HS-5 (cell line): Measurements from ENCODE around the gene NPTX2.

Experiments used
- DNase-seq: peaks from one replicate; pipeline ENCODE4 v3.0.0-alpha.2; 2012; ENCODE audit warnings: low read depth

The NPTX2 gene

DNA sequence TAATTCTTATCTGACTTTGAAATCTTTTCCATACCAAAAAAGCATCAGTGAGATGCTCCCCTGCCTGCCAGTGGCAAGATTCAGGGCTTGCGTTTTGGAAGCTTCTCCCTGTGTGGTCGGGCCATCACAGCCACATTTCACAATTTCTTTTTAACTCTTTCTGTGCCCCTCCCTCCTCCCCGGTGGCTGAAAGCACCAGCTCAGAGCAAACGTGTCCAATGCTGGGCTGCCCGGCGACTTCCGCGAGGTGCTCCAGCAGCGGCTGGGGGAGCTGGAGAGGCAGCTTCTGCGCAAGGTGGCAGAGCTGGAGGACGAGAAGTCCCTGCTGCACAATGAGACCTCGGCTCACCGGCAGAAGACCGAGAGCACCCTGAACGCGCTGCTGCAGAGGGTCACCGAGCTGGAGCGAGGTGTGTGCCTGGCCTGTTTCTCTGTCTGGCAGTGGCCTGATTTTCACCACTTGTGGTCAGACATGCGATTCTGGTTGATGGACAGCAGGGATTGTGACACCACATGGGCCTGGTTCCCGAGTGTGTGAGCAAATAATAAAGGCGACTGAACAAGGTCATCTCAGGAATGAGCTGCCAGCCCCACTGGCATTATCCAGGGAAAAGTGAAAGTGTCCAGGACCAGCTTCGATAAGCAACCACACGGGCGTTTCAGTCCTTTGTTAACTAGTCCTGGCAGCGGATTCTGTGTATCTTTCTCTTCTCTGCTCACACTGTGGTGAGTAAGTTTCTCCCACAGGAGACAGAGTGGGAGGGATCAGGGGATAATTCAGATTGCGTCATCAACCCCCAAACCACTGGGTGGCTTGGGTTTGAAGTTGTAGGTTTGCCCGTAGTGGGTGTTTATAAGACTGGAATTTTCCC lies 2.6 kb downstream of the NPTX2 start:
- no peak for DNase-seq

DNA sequence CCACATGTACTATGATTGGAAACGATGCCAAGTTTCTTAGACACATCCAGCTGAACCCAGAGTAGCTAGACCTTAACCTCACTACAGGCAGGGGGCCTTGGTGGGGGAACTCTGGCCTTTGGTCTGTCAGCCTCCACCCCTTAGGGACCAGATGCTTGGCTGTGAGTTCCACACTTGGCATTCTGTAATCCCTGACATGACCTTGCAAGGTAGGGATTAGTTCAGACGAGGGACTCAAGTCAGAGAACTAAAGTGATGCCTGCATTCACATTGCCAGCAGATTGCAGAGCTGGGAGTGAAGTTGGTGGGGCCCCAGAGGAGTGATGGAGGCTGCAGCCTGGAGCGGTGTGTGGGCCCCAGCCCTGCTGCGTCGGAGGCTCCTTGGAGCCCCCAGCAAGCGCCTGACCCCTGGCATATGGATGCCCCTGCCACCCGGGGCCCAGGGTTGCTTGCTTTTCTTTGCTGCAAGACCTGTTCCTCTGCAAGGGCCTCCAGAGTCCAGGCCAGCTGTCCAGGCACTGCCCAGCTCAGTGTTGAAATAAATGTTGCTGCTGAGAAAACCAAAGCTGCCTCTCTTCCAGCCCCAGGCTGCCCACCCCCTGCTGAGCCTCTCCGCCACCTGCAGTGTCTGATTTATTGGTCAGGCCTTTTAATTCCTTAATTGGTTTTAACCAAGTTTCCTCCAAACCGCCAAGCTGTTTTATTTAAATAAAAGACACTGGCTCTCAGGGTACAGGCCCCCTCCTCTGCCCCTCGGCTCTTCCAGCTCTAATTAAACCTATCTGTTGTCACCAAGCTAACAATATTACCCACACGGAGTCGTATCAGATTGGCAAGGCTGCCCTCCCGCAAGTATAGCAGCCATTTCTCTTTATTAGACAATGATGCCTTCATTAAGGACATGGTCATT lies 4.7 kb downstream of the NPTX2 start:
- DNase-seq: no peak

DNA sequence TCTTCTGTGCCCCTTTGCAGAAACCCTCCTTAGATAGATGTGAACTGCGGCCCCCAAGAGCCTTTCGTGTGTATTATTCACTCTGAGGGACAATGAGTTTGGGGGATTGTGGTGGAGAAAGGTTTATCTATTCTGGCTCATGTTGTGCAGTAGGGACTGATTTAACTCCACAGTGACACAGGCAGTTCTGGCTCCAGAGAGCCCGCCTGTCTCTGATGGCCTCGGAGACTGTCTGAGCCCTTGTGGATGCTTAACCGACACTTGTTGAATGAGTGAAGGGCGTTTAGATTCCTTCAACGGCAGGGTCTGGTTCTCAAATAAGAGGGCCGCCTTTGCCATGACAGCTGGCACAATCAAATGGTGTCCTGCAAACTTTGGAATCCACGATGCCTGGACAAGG lies 5.8 kb downstream of the NPTX2 start:
- no peak for DNase-seq

DNA sequence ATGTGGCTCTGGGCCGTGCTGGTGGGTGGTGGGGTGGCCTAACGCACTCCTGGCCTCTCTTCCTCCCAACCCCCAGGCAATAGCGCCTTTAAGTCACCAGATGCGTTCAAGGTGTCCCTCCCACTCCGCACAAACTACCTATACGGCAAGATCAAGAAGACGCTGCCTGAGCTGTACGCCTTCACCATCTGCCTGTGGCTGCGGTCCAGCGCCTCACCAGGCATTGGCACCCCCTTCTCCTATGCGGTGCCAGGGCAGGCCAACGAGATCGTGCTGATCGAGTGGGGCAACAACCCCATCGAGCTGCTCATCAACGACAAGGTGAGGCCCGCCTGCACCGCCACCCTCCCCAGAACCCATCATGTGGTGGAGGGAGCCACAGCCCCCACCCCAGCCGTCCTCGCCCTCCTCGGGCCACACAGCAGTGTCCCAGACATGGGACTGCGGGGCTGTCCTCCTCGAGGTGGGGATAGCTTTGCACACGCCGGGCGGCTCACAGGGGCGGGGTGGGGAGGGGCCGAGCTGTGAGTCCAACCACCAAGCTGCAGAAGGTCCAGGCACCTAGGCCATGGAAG lies 7.8 kb downstream of the NPTX2 start:
- DNase-seq: no peak

DNA sequence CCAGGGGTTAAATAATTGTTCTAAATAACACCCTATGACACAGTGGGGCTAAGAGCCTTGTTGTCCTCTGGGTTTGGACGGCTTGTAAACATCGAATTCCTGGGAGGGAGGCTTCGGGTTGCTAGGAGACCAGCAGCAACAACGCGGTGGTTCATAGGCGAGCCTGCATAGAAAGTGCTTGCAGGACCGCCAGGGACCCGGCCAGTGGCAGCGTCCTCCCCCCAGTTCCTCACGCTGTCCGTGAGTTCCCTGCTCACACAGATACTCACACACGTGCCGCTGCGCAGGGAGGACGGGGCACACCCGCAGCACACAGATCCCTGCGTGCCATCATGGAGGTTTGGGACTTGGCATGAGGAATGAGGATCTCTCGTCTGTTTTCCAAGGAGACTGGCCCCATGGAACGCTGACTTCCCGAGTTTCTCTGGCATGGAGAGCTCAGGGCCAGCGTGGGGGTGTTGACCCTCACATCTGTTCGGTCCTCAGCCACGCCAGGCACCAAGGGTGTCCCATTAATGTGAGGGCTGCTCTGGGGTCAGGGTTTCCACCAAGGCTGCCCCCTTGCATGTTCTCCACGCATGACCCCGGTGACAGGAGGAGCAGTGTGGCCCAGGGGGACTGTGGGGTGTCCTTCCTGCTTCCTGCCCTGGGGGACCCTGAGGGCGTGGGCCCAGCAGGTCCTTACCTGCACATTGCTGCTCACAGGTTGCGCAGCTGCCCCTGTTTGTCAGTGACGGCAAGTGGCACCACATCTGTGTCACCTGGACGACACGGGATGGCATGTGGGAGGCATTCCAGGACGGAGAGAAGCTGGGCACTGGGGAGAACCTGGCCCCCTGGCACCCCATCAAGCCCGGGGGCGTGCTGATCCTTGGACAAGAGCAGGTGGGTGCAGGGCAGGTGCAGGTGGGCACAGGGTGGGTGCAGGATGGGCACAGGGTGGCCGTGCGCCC lies 9.7 kb downstream of the NPTX2 start:
- DNase-seq: no peak

DNA sequence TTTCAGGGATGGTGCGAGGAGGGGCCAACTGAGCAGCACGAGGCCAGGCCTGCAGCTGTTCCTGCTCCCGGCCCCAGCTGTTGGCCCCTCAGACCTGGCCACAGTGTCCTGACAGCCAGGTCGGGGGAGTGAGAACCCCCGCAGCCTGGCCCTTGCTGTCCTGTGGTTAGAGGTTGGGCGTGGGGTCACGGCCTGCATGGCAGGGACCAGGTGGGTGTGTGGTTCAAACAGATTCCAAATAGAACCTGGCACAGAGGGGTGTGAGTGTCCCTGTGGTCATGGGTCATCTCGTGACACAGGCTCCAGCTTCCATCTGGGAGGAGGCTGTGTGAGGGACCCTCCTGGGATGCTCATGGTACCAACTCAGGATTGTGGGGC lies 10.3 kb downstream of the NPTX2 start:
- no peak for DNase-seq

DNA sequence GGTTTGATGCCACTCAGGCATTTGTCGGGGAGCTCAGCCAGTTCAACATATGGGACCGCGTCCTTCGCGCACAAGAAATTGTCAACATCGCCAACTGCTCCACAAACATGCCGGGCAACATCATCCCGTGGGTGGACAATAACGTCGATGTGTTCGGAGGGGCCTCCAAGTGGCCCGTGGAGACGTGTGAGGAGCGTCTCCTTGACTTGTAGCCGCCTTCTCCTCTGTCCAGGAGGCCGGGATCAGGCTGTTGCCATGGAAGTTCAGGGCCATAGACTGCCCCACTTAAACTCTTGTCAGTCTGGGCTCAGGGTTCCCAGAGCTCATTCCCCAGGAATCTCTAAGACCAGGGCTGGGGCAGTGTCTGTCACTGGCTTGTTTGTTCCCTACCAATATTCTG lies 11.3 kb downstream of the NPTX2 start:
- DNase-seq: no peak

DNA sequence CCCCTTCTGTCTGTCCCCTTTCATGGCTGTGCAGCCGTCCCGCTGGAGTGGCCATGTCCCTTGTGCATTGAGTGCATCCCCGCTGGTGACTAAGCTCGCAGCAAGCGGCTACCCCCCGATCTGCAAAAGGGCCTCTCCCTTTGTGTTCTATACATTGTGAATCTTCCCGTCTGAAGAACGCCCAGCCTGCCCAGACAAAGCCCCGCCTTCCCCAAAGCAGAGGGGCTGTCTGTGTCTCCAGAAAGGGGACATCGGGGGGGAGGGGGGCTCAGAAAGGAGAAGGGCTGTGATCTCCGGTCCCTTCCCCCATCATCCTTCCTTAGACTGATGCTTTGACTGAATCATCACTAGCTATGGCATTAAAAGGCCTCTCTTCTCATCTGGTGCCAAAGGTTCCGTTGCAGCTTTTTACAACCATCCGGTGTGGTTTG lies 11.9 kb downstream of the NPTX2 start:
- DNase-seq: no peak

DNA sequence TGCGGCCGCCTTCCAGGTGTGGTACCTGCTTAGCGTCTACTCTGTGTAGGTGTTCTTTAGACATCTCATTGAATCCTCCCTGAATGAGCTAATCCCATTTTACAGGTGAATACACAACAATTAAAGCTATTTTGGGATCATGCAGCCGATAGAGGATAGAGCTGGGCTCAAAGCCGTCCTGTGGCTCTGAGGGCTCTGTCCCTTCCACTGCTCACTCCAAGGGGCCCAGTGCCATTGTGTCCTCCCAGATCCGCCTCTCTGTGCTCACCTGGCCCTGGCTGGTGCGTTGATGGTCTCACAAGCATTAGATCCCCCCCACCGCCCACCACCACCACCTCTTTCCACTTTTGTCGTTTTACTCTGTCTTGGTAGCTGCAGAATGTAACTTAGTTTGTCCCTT lies 13.1 kb downstream of the NPTX2 start:
- DNase-seq: no peak

DNA sequence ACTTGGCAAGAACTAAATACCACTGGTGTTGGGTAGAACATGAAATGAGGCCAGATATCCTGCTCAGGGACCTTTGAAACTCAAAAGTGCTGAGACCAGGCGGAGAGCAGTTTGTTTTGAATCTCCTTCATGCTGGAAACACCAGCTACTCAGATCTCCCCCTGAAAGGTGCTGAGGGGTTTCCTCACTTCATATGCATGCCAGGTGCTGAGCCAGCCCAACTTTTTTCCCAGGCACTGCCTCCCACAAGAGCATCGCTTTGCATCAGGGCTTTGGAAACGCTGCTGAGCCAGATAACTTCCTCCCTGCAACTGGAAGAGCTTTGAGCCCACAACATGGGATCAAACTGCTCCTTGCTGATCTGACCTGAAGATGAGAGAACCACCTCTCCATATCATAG lies 13.7 kb downstream of the NPTX2 start:
- DNase-seq: no peak

DNA sequence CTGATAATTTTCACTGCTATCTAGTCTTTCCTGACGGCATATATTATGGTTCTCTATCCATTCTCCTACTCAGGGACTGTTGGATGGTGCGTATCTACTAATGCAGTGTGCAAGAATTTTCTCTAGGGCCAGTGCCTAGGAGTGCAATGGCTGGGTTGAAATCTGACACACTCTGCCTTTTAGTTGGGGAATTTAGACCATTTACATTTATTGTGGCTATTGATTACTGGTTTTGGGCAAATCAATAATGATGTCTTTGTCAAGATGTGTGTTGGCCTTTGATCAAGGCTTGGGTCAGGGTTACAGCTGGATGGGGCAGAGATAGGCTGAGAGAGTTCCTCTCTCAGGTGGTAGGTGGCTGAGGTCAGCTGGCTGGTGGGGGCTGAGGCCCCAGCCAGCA lies 21.8 kb downstream of the NPTX2 start:
- no peak for DNase-seq

DNA sequence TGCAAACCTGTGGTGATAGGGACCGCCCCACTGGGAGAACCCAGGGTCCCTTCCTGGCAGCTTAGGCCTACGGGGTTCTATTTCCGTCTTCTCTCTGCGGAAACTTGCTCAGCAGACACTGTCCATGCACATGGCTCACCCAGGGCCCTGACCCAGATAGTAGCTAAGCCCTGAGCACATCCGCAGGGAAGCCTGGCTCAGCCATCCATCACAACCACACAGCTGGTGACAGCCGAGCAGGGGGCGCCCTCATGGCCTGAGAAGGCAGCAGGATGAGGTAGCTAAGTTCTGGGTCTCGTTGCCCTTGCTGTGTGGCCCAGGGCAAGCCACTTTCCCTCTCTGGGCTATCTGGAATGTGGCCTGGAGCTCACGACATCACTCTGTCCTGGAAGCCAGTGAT lies 23.3 kb downstream of the NPTX2 start:
- no peak for DNase-seq

DNA sequence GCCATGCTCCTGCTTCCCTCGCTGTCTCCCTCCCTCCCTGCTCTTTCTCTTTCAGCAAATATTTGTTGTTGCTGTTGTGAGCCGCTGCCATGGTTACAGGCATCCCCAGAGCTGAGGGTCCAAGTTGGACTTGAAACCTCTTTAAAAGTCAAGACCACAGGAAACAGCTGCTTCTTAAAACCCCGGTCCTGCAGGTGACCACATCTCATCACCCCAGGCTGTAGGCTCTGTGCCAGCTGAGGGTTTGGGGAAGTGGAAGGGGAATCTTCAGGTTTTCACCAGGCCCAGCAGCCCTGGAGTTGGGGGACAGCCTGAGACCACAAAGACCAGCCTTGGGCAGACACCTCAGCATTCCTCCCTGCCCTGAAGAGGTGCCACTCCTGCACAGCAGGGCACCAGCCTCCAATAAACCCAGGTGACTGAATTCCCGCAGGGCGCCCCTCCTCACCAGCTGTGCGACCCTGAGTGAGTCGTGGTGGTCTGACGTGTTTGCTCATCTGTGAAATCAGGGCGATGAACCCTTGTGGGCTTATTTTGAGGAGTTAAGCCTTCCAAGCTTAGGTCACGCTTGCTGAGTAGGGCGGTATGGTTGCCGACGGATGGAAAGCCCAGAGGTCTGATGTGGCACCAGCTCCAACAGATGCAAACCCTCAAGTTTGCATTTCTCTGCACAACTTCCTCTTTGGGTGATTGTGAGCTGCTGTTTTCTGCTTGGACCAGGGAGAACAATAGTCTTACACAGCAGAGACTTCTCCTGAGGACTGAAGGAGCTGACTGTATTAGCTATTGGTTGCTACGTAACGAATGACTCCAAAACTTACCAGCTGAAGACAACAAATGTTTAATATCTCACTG lies 24.8 kb downstream of the NPTX2 start:
- DNase-seq: no peak

DNA sequence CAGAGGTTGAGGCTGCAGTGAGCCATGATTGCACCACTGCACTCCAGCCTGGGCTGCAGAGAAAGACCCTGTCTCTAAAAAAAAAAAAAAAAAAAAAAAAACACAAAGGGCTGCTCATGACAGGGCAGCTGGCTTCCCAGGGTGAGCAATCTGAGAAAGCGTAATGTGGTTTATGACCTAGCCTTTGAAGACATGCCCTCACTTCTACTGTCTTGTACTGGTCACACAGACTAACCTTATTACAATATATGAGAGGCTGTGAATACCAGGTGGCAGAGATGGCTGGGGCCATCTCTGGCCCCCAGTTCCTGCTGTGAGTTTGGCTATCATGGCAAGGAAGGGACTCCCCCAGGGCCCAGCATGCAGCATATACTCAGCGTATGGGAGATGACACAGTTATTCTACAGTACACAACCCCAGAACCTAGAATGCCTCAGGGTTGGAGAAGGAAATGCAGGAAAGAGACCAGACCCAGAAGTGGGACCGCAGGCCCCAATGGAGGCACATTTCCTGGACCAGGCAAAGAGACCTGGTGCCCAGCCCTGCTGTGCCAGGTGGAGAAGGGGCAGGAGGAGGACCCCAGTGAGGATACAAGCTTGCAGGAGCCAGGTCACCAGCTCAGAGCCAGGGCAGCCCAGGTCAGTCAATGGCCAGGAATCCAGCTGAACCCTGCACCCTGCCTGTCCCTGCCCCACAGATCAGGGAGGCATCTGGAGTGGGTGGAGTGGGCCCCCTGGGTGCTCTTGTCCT lies 26.3 kb downstream of the NPTX2 start:
- DNase-seq: no peak

DNA sequence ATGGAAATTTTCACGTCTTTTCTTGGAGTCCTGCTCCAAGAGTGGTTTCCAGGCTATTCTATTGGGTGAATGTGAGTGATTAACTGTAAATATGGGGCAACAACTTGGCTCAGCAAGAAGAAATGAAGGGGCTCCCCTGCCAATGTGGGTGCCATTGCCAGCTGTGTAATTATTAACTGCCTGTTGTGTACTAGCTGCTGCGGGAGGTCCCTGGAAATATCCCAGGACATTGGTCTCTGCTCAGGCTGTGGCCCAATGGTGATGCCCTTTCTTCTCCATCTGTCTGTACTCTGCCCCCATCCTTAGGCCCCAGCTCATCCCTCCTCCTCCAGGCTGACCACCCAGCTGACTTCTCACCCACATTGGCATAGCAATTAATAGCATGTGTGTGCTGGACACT lies 29.4 kb downstream of the NPTX2 start:
- no peak for DNase-seq

DNA sequence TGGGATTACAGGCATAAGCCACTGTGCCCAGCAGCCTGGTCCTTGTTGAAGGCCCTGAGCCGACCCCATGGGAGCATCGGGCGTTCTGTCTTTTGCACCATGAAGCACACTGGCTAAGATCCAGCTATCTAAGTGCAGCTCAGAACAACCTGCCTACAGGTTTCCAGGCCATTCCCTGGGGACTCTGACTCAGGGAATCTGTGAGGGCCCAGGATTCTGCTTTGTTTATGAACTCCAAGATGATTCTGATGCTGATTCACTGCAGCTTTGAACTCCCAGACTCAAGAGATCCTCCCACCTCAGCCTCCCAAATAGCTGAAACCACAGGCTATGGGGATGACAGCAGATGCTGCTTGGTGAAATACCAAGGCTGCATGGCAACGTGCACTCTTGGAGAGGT lies 30.2 kb downstream of the NPTX2 start:
- DNase-seq: no peak

DNA sequence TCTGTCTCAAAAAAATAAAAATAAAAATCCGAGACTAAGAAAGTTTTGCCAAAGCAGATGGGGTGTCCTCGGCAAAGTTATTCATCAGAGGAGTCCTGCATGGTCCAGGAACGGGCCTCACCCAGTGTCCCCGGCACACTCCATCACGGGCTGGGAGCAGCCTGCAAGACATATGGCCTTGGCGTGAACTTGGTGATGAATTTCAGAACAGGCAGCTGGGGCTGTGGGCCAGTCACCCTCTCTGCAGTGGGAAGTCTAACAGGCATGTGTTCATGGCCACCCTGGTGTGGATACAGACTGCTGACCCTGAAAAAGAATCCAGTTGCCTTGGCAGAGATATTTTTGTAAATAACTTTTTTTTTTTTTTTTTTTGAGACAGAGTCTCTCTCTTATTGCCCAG lies 34.7 kb downstream of the NPTX2 start:
- no peak for DNase-seq

DNA sequence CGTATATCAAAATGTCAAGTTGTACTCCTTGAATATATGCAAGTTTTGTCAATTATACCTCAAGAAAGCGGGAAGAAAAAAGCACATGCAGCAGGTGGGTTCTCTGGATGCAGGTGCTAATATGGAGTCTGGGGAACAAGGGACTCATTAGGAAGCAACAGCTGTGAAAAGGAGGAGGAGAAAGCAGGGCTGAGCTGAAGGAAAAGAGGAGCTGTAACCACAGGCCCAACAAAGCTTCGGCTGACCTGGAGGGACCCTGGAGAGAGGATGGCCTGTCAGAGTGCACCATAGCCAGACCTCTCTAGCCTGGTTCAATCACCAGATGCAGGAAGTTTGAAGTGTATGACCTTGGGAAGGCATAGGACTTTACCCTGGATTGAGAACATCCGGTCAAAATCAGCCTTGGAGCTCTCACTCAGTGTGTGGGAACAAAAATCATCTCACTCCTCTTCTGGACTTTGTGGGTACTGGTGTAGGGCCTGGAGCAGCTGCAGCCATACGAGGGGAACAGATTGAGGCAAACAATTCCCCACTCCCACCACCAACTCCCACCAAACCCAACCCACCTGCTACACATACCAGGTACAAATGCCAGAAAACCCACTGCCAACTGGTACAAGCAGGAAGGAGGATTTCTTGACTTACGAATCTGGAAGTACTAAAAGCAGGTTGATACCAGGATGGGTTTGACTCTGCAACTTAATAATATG lies 36.7 kb downstream of the NPTX2 start:
- no peak for DNase-seq

DNA sequence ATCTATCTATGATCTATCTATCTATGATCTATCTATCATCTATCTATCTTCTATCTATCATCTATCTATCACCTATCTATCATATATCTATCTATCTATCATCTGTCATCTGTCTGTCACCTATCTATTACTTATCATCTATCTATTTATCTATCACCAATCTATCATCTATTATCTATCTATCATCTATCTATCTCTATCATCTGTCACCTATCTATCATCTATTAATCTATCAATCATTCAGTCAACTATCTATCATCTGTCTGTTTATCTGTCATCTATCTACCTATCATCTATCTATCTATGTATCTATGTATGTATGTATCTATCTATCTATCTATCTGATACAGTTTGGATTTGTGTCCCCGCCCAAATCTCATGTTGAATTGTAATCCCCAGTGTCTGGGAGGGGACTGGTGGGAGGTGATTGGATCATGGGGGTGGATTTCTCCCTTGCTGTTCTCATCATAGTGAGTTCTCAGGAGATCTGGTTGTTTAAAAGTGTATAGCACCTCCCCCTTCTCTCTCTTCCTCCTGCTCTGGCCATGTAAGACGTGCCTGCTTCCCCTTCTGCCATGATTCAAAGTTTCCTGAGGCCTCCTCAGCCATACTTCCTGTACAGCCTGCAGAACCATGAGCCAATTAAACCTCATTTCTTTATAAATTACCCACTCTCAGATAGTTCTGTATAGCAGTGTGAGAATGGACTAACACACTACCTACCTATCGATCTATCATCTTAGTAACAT lies 37.6 kb downstream of the NPTX2 start:
- no peak for DNase-seq
